Fibroblast of the conjunctiva (primary cell): Measurements from ENCODE around the gene ECSIT.
"Not testable (repeated sequence)": the region's sequence is repeated elsewhere in the genome, so short reads cannot be mapped to it uniquely, and the experiment has no call there.

Experiments
- DNase-seq: peaks from one replicate; pipeline ENCODE4 v3.0.0-alpha.2; 2010; ENCODE audit warnings: low read depth

Gene ECSIT, protein sequence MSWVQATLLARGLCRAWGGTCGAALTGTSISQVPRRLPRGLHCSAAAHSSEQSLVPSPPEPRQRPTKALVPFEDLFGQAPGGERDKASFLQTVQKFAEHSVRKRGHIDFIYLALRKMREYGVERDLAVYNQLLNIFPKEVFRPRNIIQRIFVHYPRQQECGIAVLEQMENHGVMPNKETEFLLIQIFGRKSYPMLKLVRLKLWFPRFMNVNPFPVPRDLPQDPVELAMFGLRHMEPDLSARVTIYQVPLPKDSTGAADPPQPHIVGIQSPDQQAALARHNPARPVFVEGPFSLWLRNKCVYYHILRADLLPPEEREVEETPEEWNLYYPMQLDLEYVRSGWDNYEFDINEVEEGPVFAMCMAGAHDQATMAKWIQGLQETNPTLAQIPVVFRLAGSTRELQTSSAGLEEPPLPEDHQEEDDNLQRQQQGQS

DNA sequence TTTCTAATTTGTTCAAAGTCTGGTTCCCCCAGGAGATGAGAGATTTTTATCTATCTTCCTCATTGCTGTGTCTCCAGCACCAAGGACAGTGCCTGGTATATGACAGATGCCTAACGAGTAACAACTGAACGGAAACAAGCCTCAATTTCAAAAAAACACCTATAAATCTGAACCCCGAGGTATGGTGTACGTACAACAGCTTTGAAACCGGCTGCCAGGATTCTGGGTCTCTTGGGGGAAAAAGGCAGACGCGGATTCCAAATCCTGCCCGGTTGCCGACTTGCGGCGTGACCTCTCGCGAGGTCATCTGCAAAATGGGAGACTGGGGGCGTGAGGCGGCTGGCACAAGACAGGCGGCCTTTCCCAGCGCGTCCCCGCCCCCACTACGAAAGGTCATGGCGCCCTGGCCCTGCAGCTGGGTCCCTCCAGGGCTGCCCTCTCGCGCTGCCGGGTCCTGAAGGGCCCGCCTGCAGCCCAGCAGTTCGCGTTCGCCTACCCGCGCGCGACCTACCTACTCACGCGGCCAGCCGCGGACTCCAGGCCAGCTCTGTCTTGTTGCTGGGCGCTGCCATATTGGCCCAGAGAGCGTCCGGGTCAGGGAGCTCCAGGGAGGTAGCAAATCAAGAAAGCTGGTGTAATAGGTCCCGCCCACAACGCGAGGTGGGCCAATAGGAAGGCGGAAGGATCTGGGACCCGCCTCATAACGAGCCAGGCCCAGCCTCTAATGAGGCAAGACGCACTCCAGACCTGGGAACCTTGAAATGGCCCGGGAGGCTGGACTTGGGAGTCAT lies at the start of gene ECSIT:
ECSIT (minus strand) TSS at position 584 of the 791 bp plus-strand sequence. CDS start 9,964 bp downstream, outside the sequence.
- peak; percentile 97 for DNase-seq

DNA sequence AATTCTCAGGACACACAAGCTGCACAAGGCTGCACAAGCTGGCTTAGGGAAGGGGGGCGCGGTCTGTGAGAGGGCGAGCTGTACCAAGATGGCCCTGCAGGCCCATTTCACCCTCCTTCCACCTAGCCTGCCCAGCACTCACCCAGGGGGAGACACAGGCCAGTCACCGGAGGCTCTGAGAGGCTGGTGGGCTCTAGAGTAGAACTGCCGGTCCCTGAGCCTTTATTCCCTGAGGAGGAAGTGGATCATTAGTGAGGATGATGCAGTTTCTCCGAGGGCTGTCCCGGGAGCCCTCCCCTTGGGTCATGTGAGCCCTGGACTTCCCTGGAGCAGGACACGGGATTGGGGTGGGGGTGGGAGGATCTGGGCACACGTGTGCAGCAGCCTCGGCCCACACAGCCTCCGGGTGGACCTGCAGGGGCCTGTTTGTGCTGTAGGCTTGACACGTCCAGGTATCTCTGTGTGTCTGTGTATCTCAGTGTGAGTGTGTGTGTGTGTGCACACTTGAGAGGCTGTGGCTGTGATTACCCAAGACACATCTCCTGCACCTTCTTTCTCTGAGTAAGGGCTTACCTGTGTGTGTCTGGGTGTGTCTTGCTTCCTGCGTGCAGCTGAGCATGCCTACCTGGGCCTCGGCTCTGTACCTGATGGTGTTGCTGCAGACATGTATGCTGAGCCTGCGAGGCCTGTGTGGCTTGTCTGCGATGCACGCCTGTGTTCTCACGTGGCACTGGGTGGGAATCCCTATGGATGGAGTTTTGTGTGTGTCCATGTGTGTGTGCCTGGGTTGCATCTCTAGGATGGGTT lies 48.7 kb upstream of the ECSIT start, which contains the start of gene ACP5:
ACP5 (minus strand) TSS at position 195 of the 807 bp plus-strand sequence. CDS start 328 bp downstream, outside the sequence.
- no peak for DNase-seq

DNA sequence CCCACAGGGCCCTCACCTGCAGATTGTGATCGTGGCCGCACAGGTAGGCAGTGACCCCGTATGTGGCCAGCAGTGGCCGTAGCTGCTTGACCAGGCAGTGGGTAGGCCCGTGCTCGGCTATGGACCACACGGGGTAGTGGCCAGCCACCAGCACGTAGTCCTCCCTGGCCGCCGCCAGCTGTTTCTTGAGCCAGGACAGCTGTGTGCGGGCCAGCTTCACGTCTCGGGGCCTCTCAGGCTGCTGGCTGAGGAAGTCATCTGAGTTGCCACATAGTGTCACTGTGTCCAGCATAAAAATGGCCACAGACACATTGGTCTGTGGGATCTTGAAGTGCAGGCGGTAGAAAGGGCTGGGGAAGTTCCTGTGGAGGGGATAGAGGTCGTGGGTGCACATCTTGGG lies 47.3 kb upstream of the ECSIT start:
- DNase-seq, result no peak

DNA sequence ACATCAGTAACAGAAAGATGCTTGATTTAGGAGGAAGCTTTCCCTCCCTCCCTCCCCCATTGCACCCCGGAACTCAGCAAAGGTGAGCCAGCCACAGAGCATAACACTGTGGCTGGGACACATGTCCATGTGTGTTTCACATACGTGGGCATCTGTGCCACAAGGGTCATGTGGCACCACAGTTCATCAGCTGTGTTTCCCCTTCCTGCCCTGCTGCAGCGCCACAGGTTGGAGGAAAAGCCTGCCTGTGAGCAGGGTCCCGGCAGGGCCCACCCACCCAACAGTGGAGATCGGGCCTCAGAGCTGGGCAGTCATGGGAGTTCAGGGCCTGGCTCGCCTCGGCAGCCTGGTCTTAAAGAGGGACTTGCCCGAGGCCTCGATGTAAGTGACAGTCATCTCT lies 45.8 kb upstream of the ECSIT start:
- no peak for DNase-seq

DNA sequence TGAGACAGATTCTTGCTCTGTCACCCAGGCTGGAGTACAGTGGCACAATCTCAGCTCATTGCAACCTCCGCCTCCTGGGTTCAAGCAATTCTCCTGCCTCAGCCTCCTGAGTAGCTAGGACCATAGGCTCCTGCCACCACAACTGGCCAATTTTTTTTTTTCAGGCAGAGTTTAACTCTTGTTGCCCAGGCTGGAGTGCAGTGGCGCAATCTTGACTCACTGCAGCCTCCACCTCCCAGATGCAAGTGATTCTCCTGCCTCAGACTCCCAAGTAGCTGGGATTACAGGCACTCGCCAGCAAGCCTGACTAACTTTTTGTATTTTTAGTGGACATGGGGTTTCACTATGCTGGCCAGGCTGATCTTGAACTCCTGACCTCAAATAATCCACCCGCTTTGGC lies 44.8 kb upstream of the ECSIT start:
- not testable (repeated sequence) for DNase-seq

DNA sequence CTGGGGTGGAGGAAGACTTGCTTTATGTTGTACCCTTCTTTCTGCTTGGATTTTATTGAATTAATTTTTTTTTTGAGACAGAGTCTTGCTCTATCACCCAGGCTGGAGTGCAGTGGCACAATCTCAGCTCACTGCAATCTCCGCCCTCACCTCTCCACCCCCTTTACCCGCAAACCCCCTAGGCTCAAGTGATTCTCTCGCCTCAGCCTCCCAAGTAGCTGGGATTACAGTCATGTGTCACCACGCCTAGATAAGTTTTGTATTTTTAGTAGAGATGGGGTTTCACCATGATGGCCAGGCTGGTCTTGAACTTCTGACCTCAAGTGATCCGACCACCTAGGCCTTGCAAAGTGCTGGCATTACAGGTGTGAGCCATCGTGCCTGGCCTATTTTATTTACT lies 44.4 kb upstream of the ECSIT start:
- DNase-seq, result not testable (repeated sequence)

DNA sequence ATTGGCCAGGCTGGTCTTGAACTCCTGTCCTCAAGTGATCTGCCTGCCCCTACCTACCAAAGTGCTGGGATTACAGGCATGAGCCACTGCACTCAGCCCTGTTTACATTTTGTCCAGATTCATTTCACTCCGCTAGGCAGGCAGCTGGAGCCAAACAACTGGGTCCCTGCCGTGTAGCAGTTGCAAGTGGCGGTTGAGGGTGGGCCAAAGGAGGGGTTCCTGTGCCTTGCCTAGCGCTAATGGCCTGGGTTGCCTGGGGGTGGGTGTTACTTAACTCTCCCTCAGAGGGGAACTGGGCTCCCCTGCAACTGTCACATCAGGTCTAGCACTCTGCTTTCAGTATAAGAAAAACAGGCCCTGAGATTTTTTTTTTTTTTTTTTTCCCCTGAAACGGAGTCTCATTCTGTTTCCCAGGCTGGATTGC lies 41.1 kb upstream of the ECSIT start:
- DNase-seq, result no peak

DNA sequence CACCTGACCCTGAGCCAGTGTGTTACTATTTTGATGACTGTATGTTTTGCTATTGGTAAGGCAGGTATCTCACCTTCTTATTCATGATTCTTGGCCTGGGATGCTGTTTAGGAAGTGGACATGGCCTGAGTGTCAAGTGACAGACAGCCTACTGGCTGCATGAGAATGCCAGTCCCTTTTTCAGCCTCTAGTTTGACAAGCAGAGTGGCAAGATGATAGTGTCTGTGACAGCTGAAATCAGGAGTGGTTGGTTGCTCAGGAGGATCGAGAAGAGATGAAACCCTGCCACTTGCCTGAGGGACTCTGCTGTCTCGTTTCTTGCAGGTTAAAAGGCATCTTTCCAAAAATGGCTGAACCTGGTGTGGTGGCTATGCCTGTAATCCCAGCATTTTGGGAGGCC lies 37.2 kb upstream of the ECSIT start:
- DNase-seq, result no peak

DNA sequence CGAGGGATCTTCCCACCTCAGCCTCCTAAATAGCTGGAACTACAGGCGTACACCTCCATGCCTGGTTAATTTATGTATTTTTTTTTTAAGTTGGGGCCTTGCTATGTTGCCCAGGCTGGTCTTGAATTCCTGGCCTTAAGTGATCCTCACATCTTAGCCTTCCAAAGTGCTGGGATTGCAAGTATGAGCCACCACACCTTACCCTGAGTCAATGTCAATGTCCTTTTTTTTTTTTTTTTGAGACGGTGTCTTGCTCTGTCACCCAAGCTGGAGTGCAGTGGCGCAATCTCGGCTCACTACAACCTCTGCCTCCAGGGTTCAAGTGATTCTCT lies 36.7 kb upstream of the ECSIT start:
- not testable (repeated sequence) for DNase-seq

DNA sequence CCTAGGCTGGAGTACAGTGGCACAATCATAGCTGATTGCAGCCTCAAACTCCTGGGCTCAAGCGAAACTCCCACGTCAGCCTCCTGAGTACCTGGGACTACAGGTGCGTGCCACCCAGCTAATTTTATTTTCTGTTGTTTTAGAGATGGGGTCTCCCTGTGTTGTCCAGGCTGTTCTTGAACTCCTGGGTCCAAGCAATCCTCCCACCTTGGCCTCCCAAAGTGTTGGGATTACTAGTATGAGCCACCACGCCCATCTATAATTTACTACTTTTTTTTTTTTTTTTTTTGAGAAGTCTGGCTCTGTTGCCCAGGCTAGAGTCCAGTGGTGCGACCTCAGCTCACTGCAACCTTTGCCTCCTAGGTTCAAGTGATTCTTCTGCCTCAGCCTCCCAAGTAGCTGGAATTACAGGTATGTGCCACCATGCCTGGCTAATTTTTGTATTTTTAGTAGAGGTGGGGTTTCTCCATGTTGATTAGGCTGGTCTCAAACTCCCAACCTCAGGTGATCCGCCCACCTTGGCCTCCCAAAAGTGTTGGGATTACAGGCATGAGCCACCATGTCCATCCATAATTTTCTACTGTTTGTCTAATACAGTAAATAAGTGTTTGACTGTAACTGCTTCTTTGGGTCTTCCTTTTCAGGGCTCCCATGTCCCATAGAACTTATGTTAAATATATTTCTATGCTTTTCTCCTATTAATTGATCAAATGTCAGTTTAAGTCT lies 35.3 kb upstream of the ECSIT start:
- not testable (repeated sequence) for DNase-seq

DNA sequence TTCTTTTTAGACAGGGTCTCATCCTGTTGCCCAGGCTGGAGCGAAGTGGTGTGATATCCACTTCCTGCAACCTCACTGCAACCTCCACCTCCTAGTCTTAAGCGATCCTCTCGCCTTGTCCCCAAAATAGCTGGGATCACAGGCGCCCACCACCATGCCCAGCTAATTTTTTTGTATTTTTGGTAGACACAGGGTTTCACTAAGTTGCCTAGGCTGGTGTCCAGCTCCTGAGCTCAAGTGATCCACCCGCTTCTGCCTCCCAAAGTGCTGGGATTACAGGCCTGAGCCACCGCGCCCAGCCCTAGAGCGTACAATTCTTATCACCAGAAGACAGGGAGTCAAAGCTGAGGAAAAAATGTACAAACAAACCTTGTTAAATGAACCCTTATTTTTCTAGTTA lies 34.6 kb upstream of the ECSIT start:
- no peak for DNase-seq

DNA sequence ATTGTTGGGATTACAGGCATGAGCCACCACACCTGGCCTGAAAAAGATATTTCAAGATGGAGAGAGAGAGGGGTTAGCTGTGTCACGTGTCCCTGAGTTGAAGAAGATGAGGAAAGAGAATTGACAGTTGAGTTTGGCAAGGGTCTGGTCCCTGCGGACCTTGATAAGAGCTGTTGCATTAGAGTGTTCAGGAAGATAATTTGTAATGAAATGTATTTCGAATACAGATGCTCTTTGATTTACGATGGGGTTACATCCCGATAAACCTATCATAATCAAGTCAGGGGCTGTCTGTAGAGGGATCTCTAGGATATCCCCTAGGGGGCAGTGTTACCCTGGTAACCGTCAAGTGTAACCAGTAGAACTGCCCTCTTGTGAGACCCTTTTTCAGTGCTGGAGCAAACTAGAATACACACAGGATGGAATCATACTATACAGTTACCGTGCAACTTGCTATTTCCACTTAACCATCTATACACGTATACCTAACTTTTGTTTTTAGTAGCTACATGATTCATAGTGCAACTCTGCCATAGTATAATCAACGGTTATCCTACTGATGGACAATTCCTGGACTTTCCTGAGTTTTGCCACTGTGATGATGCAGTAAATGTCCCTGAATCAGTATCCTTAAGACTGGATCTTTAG lies 31.6 kb upstream of the ECSIT start:
- DNase-seq, result peak; percentile 65

DNA sequence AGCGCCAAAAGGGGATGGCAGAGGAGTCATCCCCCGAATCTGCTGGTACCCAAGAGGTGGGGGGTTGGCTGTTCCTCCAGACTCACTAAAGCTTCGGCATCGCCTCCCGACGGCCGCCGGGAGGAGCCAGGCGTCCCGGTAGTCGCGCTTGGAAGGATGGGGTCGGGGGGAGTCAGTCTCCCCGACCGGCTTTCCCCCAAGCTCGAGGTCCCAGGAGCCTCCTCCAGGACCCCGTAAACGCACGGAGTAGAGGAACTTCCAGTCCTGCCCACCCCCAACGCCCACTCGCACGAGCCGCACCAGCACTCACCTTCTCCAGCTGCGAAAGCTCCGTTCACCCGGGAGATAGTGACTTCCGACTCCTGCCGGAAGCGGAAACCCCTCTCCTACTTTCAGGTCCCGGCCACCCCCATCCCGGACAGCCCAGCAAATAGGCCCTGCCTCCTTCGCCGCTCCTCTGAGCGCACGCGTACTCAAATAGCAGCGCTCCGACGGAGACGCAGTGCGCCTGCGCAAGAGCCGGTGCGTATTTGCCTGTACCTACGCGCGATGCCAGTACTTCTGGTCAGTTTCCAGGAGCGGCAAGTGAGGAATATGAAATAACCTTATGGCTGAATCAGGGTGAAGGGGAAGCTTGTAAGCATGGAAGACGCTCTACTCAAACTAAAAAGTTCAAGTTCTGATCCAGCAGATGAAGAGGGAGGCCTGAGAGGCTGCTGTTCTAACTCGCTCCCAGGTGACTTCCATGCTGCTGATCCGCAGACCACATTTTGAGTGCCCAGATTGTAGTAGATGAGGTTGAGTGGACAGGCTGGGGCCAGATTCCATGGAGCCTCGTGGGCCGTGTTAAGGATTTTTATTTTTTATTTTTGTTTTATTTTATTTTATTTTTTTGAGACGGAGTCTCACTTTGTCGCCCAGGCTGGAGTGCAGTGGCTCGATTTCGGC lies 30.2 kb upstream of the ECSIT start, which contains the start of gene ELOF1:
ELOF1 (minus strand) TSS at position 350 of the 948 bp plus-strand sequence. CDS start 4,883 bp downstream, outside the sequence.
- peak; percentile 97 for DNase-seq

DNA sequence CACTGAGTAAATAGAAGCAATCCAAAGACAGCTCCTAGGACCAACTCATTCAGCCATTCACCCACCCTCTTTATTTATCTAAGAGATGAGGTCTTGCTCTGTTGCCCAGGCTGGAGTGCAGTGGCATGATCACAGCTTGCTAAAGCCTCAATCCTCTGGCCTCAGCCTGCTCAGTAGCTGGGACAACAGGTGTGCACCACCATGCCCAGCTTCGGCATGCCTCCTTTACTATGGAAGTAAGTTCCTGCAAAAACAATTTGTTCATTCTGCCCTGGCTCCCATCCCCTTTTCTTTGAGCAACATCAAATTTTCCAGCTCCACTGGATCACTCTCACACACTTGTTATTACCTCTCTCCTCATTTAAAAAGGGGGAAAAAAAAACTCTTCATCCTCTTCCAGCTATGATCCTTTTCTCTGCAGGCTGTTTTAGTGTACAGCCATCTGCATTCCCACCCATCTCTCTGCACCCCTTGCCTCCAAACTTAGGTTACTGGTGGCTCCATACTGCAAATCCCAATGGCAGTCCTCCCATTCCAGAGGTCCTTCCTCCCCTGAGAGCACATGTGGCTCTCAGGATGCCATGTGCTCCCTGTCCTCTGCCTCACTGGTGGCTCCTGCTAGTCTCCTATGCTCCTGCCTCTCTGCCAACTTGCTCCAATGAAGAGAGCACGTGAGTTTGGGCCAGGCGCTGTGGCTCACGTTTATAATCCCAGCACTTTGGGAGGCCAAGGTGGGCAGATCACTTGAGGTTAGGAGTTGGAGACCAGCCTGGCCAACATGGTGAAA lies 27.9 kb upstream of the ECSIT start:
- no peak for DNase-seq

DNA sequence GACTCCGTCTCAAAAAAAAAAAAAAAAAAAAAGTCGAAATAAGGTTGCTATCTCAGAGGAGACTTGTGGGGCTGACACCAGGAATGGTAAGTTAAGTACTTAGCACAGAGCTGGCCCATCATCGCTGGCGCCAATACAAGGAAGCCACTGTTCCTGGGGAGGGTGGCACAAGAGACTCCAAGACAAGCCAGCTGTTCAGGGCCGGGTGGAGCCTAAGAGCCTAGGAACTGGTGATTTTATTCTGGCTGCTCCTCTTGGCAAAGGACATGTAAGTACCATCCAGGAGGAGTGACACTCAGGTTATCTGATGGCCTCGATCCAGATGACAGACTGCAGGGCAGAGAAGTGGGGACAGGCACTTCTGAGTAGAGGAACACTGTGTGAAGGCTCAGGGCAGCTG lies 26.3 kb upstream of the ECSIT start:
- DNase-seq, result no peak

DNA sequence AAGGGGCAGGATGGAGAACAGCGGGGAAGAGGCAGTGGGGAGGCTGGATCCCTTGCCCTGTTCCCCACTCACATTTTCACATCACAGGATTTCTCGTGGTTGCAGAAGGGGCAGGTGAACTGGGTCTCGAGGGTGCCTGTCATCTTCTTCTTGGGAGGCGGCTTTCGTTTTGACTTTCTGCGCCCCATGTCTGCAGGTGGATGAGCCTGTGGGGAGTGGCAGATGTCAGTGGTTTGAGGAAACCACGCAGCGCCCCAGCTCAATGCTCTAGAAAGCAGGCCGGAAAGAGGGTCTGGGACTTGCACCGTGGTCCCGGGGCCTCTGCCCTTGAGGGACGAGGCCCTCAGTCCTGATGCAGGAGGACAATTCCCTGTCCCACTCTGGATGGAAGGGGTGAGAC lies 25.2 kb upstream of the ECSIT start:
- DNase-seq, result no peak

DNA sequence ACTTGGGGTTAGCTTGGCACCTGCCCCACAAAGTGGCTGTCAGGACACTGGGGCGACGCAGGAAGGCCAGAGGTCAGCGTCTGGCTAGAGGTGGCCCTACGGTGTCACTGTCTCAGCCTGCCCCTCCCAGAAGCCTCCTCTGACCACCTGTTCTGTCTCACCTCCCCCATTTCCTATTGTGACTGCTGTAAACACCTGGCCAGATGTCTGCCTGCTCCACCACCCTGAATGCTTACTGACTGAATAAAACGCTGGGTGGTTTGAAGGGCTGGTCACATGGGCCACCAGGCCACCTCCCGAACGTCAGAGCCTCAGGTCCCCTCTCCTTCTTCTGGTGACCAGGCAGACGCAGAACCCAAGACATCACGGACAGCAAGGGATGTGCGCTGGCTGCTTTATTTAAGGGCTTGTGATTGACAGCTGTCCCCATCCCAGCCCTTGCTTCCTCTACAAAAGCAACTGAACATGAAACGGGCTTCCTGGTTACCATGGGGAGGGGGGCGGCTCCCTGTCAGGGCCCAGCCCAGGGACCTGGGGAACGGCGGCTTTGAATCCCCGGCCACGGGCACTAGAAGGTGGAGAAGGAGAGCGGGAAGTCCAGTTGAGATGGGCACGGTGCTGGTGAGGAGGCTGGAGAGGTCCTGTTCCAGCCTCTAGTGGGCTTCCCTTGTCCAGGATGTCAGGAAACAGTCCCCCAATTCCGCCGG lies 23.9 kb upstream of the ECSIT start:
- DNase-seq, result no peak

DNA sequence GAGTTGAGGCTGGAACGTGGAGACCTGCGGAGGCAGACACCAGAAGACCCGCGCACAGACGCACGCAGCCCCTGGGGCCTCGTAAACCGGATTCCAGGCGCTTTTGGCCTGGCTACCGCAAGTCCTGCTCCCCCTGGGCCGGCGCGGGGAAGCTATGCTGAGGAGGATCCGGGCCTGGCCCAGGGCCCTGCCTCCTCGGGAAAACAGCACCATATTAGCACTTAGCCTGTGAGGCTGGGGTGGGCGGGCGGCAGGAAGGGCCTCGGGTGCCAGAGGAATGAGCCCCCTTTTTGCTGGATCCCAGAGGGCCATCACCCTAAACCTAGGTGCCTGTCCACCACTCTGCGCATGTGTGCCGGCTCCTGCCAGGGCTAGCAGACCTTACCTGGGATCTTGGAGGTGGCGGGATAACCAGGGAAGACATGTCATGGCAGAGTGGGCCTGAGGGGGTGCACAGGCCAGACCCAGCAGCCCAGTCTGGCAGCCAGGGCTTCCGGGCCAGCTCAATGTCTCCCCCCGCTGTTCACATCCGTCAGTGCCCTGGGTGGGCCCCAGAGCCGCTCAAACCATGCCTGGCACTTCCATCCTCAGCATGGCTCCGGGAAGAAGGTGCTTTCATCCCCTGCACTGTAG lies 22.8 kb upstream of the ECSIT start:
- no peak for DNase-seq
